Placental epithelial cell (primary cell): ENCODE measurements around the gene EGFL7. TPM values are rescaled to one million over a fixed set of nuclear protein-coding genes. Genes with fewer than 3 reads are reported as not detected.
A peak's percentile ranks its signal among the peaks of the same experiment; 100 is the strongest.

Source experiments
- small RNA-seq: library from RNA; depleted of rRNA; stranded (forward); fragments of <200 nt; gene quantifications from one replicate; pipeline ENCODE3, GENCODE V24; 2012
- total RNA-seq: library from RNA; depleted of rRNA; stranded (reverse); fragments of >200 nt; gene quantifications from 2 replicates; pipeline ENCODE4 v1.2.3, GENCODE V29; 2012

Gene EGFL7
- total RNA-seq = 2.0 TPM in 2 replicates

DNA sequence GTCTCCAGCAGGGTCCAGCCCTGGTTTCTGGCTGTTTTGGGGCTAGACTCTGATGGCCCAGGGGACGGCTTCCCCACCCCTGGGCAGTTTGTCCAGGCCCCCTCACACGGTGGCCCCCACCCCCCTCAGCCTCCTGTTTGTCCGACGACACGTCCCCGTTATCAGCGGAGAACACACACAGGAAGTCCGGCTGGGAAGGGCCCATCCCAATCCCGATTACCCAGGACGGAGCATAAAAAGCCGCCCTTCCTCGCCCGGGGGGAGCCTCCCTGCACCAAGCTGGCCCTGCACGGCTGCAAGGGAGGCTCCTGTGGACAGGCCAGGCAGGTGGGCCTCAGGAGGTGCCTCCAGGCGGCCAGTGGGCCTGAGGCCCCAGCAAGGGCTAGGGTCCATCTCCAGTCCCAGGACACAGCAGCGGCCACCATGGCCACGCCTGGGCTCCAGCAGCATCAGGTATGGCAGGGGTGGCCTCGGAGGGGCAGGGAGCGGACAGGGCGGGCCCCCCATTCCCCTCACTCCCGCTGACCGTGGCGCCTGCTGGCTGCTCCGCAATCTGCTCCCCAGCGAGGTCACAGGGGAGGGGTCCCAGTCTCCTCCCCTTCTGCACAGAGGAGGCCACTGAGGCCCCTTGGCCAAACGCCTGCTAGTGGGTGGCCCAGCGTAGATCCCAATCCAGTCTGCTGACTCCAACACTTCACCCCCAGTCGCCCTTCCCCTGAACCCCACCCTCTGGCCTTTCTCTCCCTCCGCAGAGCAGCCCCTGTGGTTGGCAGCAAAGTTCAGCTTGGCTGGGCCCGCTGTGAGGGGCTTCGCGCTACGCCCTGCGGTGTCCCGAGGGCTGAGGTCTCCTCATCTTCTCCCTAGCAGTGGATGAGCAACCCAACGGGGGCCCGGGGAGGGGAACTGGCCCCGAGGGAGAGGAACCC, at the start of gene EGFL7:
Gene EGFL7 (plus strand): TSS at position 261 of the 926 bp plus-strand sequence. CDS start 5,367 bp downstream, outside the sequence.

DNA sequence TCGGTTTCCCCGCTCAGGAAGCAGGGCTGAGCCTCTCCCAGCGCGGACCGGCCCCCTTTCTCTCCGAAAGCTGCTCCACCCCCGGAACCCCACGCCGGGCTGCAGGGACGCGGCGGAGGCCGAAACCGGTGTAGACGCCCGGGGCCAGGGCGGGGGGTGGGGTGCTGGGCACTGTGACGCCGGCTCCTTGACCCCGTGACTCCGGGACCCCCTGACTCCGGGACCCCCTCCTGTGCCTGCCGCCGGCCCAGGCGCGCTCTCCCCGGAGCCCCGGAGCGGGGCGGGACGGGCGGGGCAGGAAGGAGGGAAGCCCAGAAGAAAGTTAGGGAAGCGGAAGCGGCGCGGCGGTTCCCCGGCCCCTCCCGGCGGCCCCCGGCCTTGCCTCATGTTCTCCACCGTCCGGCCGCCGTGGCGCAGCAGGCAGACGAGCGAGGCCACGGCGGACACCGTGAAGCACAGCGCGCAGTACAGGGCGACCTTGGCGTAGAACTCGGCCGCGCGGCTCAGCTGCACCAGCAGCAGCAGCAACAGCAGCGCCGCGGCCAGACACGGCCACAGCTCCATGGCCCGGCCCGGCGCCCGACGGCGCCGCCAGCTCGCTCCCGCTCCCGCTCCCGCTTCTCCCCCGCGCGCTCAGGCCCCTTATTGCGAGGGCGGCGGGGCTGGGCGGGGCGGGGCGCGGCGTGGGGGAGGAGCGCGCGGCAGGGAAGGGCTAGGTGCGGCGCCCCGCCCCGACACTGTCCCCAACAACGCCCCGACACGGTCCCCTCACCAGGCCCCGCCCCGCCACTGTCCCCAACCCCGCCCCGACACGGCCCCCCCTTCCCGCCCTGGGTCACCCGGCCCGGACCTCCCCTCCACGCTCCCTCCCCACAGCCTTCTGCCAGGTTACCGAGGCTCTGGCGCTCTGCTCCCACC, 24.3 kb downstream of the EGFL7 start, which contains the start of gene AGPAT2:
Gene AGPAT2 (minus strand): TSS at position 664 of the 918 bp plus-strand sequence. CDS start 100 bp downstream, at position 564.

DNA sequence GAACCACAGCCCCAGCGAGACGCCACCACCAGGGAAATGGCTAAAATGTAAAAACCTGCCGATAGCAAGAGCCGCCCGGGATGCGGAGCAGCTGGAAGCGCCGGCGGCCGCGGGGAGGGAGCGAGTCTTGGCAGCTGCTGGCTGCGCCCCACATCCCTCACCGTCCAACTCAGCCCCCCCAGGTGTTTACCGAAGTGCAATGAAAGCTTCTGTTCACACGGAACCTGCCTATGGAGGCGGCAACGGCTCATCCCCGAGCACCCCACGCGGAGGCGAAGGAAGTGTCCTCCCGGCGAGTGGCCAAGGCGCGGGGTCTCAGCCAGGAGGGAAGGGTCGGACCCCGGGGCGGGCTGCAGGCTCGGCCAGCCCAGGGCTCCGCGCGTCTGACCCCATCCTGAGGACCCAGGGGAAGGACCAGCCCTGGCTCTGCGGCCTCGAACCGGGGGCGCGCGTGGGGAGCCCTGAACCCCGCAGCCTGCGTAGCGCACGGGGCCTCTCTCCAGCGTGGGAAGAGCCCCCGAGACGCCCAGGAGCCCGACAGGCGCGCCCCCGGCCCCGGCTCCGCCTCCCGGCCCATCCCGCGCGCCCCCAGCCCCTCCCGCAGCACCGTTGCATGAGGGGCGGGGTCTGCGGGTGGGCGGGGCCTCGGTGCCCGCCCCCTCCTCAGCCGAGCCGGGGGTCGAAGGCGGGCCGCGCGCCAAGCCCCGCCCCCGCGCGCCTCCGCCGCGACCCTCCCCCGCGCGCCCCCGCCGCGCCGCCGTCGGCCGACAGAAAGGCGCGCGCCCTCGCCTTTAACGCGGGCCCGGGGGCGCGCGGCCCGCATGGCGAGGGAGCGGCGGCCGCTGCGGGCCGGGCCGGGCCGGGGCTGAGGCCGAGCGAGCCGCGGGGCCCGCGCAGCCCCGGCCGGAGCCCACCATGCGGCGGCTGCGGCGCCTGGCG, 49.3 kb downstream of the EGFL7 start, which contains the start of gene DIPK1B:
Gene DIPK1B (plus strand): TSS at position 822 of the 939 bp plus-strand sequence. CDS start 94 bp downstream, at position 916.

Small RNA genes lying within 50 kb of the gene (small RNA-seq; reads per million reads assigned to genes)
- gene MIR126 = 3,594 reads per million, percentile 100 among the genes with 10 or more reads in this experiment

Other genes with a start within 250 kb of the EGFL7 start
- gene INPP5E, start 223.1 kb upstream of the EGFL7 start, total RNA-seq = 8.2 and 10.0 TPM in 2 replicates
- 35.7 and 44.4 TPM in 2 replicates for gene SEC16A, start 179.9 kb upstream of the EGFL7 start, total RNA-seq
- gene NOTCH1, start 116.9 kb upstream of the EGFL7 start, total RNA-seq = 12.4 and 14.1 TPM in 2 replicates
- gene AGPAT2, start 24.5 kb downstream of the EGFL7 start, total RNA-seq = 24.7 and 44.9 TPM in 2 replicates
- 0.39 TPM in 1 of 2 replicates, not detected in the other for gene DIPK1B, start 49.7 kb downstream of the EGFL7 start, total RNA-seq
- gene LCN10, start 80.0 kb downstream of the EGFL7 start, total RNA-seq = not detected in 2 replicates
- not detected in 2 replicates for gene LCN6, start 85.6 kb downstream of the EGFL7 start, total RNA-seq
- gene LCN8, start 95.3 kb downstream of the EGFL7 start, total RNA-seq = not detected in 2 replicates
- gene LCN15, start 101.6 kb downstream of the EGFL7 start, total RNA-seq = not detected in 2 replicates
- 52.9 and 53.0 TPM in 2 replicates for gene TMEM141, start 128.4 kb downstream of the EGFL7 start, total RNA-seq
- gene CCDC183, start 133.4 kb downstream of the EGFL7 start, total RNA-seq = 0.33 and 0.39 TPM in 2 replicates
- gene RABL6, start 145.0 kb downstream of the EGFL7 start, total RNA-seq = 47.9 and 75.5 TPM in 2 replicates
- gene AJM1, start 179.6 kb downstream of the EGFL7 start, total RNA-seq = 0.76 and 1.2 TPM in 2 replicates
- gene PHPT1, start 186.5 kb downstream of the EGFL7 start, total RNA-seq = 100 and 144 TPM in 2 replicates
- gene MAMDC4, start 189.4 kb downstream of the EGFL7 start, total RNA-seq = 3.0 and 3.5 TPM in 2 replicates
- gene EDF1, start 203.4 kb downstream of the EGFL7 start, total RNA-seq = 175 and 192 TPM in 2 replicates
- 8.4 and 13.7 TPM in 2 replicates for gene TRAF2, start 223.6 kb downstream of the EGFL7 start, total RNA-seq